SK-MEL-5 (cell line): ENCODE measurements around the gene DIAPH3. TPM values are rescaled to one million over a fixed set of nuclear protein-coding genes. Genes with fewer than 3 reads are reported as not detected.
A peak's percentile ranks its signal among the peaks of the same experiment; 100 is the strongest.
"Not testable (repeated sequence)": the region's sequence is repeated elsewhere in the genome, so short reads cannot be mapped to it uniquely, and the experiment has no call there.

Experiments
- DNase-seq: peaks from one replicate; pipeline ENCODE4 v3.0.0-alpha.2; 2016; ENCODE audit warnings: low read depth, low spot score
- in situ Hi-C: cut with HindIII; loops from 2 replicates; pipeline ENCODE4 v1.10.0; 2016; ENCODE audit warnings: low sequenced_read_pairs, high pct_unique_total_duplicates, low pct_unique_long_range_greater_than_20kb
- polyA plus RNA-seq, 2 experiments: library from polyadenylated mRNA; depleted of rRNA; stranded (reverse); fragments of >200 nt; gene quantifications; 2 replicates each; pipeline ENCODE4 v1.2.3, GENCODE V29; 2015
- total RNA-seq: library from RNA; depleted of rRNA; stranded (reverse); fragments of >200 nt; shearing (Covaris generic); gene quantifications from 2 replicates; pipeline ENCODE4 v1.2.3, GENCODE V29; 2014; rRNA removed

The DIAPH3 gene
- 5.3 and 5.9 TPM in 2 replicates for total RNA-seq
- polyA plus RNA-seq (2015; cell fraction: cytosol; rRNA removed): 7.1 and 10.9 TPM in 2 replicates
- 6.4 and 8.8 TPM in 2 replicates for polyA plus RNA-seq (2015; cell fraction: nucleus; rRNA removed)

- peak; percentile 94 for DNase-seq
- in situ Hi-C loops: no loop called here
Measured at GRCh38 chr13:60163478-60164233, at the start of gene DIAPH3. TSS of gene DIAPH3 (minus strand) at chr13:60163928. CDS start at chr13:60163766, 162 bp downstream.

DNA sequence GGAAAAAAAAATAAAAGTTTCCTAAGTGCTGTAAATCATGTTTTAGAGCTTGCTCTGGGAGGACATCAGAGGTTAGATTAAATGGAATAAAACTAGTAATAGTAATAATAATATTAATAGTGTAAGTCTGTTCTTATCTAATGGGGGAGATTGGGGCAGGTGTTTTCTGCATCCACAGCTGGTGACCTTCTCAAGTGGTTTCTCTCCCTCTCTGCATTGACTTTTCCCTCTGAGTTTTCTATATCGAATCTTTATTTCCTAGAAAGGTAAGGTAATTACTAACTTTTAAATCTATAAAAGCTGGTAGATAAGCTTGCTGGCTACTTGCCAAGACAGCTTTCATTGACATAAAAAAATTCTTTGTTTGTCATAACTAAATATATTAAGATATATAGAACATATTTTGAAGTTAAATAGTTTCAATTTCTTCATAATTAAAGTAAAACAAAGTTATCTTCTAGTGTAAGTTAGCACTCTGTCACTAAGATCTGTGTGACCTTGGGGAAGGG is 49.6 kb upstream of the DIAPH3 start:
- in situ Hi-C loops: no loop called here
- no peak for DNase-seq

DNA sequence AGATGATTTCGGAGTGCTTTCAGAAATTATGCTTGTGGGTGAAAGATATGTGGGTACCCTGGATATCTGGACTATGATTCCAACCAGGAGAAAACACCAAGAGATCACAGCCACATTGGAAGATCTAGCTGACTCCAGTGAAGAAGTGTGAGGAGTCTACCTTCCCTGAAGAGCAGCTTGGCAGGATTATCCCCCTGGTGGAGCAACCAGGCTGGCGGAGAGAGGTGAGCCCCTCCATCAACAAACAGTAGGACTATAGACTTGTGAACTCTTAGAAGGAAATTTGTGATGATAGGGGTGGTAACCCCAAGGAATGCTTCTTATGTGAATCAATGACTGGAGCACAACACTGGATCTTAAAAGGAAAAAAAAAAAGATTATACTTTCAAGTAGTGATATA is 47.8 kb upstream of the DIAPH3 start:
- in situ Hi-C loops: no loop called here
- DNase-seq: no peak

DNA sequence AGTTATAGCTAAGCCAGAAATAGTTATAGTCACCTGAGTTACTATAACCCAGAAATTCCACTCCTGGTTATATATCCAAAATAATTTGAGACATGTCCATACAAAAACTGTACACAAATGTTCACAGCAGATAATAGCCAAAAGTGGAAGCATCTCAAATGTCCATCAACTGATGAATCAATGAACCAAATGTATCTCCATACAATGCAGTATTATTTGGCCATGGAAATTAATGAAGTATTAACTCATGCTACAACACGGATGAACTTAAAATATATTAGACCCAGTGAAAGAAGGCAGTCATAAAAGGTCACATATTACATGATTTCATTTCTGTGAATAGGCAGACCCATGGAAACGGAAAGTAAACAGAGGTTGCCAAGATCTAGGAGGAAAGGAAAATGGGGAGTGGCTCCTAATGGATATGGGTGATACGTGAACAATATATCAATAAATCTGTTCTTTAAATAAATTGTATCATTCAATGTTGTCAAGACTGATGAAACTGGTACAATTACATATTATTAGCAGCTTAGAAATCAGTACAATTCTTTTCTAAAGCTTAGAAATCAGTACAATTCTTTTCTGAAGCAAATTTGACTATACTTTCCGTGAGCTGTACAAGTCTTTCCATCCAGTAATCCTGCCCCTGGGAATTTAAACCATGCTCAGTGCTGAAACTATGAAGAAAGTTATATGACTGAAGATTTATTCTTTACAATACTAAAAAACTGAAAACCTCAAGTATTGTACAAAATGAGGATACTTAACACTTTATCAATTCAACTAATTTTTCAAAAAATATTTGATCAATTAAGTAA is 47.0 kb upstream of the DIAPH3 start:
- in situ Hi-C loops: no loop called here
- DNase-seq: peak; percentile 31

DNA sequence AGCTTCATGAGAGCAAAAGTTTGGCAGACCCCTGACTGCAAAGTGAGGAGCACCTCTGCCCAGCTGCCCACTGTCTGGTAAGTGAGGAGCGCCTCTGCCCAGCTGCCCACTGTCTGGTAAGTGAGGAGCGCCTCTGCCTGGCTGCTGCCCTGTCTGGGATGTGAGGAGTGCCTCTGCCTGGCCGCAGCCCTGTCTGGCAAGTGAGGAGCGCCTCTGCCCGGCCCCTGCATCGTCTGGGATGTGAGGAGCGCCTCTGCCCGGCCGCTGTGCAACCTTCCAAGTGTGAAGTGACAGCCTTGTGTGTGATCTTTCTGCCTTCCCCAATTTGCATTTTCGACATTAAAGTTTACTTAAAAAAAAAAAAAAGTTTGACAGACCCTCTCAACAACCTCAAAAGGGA is 41.8 kb upstream of the DIAPH3 start:
- DNase-seq, in situ Hi-C loops: not testable (repeated sequence)

- in situ Hi-C loops: no loop called here
- no peak for DNase-seq
Measured at GRCh38 chr13:60201286-60201685, 37.6 kb upstream of the DIAPH3 start.

DNA sequence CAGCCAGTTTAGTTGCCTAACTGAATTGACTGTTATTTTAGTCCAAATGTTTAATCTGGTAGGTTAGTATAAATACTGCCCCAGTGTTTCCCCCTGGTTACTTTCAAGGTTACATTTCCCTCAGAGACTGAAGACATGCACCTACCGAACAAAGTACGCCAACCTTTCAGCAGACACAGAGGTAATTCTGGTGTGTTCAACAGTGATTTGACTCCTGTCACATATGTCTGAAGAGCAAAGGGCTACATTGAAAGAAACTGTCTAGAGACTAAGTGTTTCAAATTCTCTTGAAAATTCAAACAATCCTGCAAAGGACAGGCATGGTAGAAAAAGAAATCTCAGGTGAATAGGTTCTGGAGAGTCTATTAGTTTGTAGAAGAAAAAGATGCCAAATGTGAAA is 32.2 kb upstream of the DIAPH3 start:
- DNase-seq, in situ Hi-C loops: not testable (repeated sequence)

- no peak for DNase-seq
- in situ Hi-C loops: no loop called here
Measured at GRCh38 chr13:60182907-60183306, 19.2 kb upstream of the DIAPH3 start.

- in situ Hi-C loops: no loop called here
- no peak for DNase-seq
Measured at GRCh38 chr13:60178327-60178726, 14.6 kb upstream of the DIAPH3 start.

DNA sequence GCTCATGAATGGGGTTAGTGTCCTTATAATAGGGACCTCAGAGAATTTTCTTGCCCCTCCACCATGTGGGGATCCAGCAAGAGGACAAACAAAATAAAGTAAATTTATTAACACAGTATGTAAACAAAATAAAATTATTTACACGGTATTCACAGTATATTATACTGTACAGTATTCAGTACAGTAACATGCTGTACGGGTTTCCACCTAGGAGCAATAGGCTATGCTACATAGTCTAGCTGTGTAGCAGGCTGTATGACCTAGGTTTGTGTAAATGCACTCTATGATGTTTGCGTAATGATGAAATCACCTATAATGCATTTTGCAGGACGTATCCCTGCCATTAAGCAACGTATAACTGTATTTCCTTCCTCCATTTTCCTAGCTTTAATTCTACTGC is 11.8 kb upstream of the DIAPH3 start:
- in situ Hi-C loops: no loop called here
- no peak for DNase-seq

- no peak for DNase-seq
- in situ Hi-C loops: no loop called here
Measured at GRCh38 chr13:60174113-60174512, 10.4 kb upstream of the DIAPH3 start.

DNA sequence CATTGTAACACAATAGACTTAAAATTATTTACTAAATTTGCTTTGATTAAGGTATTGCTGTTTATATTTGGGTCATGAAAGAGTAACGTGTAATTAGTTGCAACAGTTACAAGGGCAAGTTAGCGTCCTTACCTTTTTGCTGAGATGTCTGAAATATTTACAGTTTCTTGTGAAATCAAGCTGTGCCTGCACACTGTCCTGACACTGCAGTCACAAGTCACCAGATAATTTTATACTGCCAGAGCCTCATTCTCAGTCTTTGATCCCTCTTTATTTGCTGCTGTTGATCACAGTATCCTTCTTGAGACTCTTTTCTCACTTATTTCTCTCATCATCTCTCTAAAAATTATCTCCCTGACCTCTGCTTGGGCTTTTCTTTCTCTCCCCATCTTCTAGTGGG is 8.4 kb upstream of the DIAPH3 start:
- no peak for DNase-seq
- in situ Hi-C loops: no loop called here

- in situ Hi-C loops: no loop called here
- DNase-seq: no peak
Measured at GRCh38 chr13:60170414-60170813, 6.7 kb upstream of the DIAPH3 start.

DNA sequence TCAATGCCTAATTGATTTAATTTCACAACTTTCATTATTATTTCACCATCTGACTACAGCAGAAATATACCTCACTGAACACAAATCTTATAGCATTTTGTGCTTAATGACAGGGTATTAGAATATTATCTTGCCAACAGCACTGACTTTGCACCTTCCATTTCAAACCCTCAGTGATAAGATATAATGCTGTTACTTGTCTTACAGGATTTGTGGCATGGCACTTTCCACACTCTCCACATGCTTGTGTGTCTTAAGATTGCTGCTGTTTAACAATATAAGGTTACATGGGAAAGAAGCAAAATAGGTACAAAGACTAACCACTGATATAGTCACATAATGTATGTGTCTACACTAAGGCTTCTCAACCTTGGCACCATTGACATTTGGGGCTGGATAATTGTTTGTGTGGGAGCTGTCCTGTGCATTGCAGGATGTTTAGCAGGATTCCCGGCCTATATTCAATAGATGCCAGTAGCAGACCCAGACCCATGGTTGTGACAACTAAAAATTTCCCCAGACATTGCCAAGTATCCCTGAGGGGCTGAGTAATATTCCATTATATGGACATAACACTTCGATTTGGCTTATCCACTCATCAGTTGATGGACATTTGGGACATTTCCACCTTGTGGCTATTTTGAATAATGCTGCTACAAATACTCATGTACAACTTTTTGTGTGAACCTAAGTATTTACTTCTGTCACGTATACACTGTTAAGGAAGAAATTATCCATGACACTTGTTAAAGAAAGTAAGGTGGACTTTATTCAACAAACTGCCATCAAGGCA is 5.7 kb upstream of the DIAPH3 start:
- in situ Hi-C loops: no loop called here
- DNase-seq: peak; percentile 21

- DNase-seq: no peak
- in situ Hi-C loops: no loop called here
Measured at GRCh38 chr13:60167121-60167520, 3.4 kb upstream of the DIAPH3 start.

DNA sequence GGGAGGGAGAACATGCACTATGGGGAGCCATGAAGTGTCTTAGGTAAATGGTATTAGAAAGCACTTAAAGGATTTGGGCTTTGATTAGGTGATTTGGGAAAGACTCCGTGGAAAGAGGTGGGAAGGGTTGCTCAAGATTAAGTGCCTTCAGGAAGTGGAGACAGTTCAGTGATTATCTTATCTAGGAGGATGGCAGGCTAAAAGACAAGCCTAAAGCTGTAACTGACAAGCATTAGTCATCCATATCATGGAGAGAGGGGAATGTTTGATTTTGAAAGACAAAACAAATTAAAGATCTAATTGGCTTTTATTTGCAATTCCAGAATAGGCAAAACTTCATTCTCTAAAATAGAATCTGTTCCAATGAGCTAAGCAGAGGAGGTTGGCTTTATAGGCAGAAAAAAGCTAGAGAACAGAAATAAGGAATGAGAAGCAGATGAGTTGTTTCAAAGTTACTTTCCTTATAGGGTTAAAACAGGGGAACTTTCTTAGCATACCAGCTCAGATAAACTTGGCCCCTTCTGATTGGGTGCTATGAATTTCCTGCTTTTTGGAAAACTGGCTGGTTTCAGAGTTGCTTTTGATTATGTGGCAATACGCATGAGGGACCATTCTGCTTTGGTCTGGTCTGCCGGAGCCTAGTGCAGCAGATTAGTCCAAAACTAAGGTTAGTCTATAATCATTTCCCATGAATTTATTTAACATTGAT is 1.8 kb upstream of the DIAPH3 start:
- in situ Hi-C loops: no loop called here
- no peak for DNase-seq

DNA sequence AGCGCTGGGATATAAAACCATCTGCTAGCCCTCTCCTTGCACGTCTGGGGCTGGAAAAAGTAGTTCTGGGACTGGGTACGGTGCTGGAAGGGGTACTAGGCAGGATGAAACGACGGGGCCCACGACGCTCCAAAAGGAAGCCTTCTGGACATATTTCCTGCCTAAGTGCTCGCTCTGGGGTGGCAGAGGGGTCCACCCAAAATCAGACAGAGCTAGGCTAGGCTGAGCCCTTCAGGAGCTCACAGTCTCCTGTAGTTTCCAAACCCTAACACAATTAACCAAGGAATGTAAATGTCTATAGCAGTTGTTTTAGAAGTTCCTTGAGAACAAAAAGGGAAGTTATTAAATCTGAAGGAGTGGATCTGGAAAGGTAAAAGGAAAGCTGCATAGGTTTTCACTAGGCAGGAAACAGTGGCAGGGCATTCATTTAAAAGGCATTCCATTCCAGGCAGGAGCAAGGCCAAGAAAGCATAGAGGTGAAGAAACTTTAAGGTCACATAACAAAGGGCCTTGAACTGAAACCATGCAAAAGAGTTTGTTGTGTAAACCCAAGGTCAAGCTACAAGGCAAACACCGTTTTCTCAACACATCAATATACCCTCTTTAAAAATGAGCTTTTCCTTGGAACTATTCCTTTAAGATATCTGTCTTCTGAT is 634 bp upstream of the DIAPH3 start:
- in situ Hi-C loops: no loop called here

More for the DNA sequence above, 634 bp upstream of the DIAPH3 start:
- DNase-seq: peak; percentile 16
